NCI-H187 (cell line): ENCODE measurements around the gene MPRIP.
A peak's percentile ranks its signal among the peaks of the same experiment; 100 is the strongest.
"Not testable (repeated sequence)": the region's sequence is repeated elsewhere in the genome, so short reads cannot be mapped to it uniquely, and the experiment has no call there.

Experiments
- DNase-seq, 2 experiments: peaks; one replicate each; lab custom pipeline; 2025; lab: John Stamatoyannopoulos, UW

MPRIP gene

GRCh38 chr17:17042384-17042736 lies at the start of gene MPRIP:
Gene MPRIP (plus strand): TSS chr17:17042457. CDS start chr17:17042849, 392 bp downstream.
- DNase-seq, result no peak

DNA sequence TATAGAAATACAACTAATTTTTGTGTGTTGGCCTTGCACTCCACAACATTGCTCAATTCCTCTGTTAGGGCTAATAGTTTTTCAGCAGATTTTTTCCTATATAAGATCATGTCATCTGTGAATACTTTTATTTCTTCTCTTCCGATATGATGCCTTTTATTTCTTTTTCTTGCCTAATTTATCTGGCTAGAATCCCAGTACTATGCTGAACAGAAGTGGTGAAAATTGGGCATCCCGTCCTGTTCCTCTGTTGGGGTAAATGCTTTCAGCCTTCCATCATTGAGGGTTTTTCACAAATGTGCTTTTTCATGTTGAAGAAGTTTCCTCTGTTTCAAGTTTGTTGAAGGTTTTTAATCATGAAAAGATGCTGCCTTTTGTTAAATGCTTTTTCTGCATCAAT lies 47.6 kb upstream of the MPRIP start:
- DNase-seq, result no peak

- no peak for DNase-seq
Measured at GRCh38 chr17:16995930-16996329, 46.3 kb upstream of the MPRIP start.

- DNase-seq, result not testable (repeated sequence)
Measured at GRCh38 chr17:16996726-16997125, 45.5 kb upstream of the MPRIP start.

- DNase-seq, result no peak
Measured at GRCh38 chr17:16997514-16998429, 44.5 kb upstream of the MPRIP start.

DNA sequence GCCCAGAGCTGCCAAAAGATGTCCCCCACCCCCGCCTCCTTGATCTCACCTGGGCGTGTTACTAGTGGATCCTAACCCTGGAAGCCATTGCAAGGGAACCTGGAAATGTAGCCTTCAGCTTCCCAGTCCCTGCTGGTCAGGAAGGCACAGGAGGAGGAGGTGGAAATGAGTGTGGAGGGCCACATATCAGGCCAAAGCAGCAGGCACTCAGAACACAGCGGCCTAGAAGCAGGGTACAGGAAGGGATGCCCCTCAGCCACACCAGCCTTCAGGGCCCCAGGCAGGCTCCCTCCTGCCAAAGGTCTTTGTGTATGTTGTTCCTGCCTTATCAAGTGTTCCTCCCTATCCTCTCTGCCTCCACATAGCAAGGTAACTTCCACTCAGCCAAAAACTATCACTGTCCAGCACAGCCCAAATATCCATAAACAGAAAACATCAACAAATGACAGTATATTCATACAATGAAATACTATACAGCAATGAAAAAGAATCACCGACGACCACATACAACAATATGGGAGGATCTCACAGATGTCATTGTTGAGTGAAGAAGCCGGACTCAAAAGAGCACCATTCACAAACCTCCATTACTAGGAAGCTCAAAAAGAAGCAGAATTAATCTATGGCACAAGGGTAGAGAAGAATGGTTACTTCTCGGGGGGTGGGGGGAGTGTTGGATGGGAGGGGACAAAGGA lies 42.2 kb upstream of the MPRIP start:
- no peak for DNase-seq

GRCh38 chr17:17001076-17001777 lies 41.0 kb upstream of the MPRIP start:
- DNase-seq, result no peak

- DNase-seq, result peak; percentile 20 to 22
Measured at GRCh38 chr17:17001874-17002520, 40.3 kb upstream of the MPRIP start.

- not testable (repeated sequence) for DNase-seq
Measured at GRCh38 chr17:17002731-17003715, 39.2 kb upstream of the MPRIP start.

- peak in 1 of 2 experiments; percentile 23 for DNase-seq
Measured at GRCh38 chr17:17004251-17004996, 37.8 kb upstream of the MPRIP start.

GRCh38 chr17:17004997-17005614 lies 37.2 kb upstream of the MPRIP start:
- not testable (repeated sequence) for DNase-seq

- not testable (repeated sequence) for DNase-seq
Measured at GRCh38 chr17:17007891-17008290, 34.4 kb upstream of the MPRIP start.

DNA sequence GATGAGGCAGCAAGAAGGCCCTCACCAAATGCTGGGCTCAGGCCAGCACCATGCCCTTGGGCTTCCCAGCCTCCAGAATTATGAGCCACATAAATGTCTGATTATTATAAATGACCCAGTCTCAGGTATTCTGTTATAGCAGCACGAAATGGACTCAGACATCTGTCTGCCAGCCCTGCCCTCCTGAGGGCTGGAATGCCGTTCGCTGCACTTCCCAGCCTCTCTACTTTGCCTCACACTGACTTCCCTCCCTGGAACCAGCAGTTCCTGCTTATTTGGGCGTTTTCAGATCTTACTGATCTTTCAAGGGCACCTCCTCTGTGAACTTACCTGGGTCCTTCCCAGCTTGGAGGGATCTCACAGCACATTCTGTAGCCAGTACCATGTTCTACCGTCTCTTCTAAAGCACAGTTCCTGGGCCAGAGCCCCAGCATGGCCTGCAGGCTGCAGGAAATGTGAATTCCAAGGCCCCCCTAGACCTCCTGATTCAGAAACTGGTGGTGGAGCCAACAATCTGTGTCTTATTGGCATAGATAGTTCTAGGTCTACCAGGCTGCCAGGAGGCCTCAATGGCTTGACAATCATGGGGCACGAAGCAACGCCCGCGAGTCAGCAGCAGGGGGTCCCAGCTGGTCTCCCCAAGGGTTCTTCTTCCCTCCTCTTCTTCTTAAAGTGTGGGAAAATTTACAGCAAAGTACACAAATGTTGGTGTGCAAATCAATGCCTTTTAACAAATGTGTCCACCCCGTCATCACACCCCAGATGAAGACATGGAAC lies 33.4 kb upstream of the MPRIP start:
- not testable (repeated sequence) for DNase-seq

DNA sequence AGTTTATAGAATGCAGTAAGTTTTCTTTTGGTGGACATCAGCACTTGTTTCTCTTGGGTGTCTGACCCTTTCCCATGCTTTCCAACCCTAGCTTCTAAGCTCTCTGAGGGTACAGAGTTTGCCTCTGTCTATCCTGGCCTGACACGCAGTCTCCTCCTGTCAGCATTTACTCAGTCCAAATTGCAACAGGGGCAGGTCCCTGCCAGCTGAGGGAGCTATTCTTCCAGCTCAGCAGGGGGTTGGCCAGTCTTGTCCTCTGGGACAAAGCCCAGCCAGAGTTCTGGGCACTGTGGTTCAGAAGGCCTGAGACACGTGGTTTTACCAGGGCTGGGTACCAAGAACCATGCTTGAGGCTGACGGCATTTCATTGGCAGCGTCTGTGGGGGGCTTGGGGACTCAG lies 32.3 kb upstream of the MPRIP start:
- not testable (repeated sequence) for DNase-seq

- not testable (repeated sequence) for DNase-seq
Measured at GRCh38 chr17:17010545-17011034, 31.7 kb upstream of the MPRIP start.

- not testable (repeated sequence) for DNase-seq
Measured at GRCh38 chr17:17011043-17011907, 31.0 kb upstream of the MPRIP start.
